ENCODE results near the gene TSC2.
A peak's percentile ranks its signal among the peaks of the same experiment; 100 is the strongest.

The TSC2 gene

GRCh38 chr16:2007081-2007836 is 40.5 kb upstream of the TSC2 start:
- peaks cover 20% of the 10 kb centered on the region for H3K36me3 ChIP-seq (ENCODE audit: insufficient read depth, low read length)
- TF ChIP-seq CTCF (IDR thresholded peaks at IDR 0.05; ENCODE audit: low read length) (no peak), EZH2 (IDR thresholded peaks at IDR 0.05; ENCODE audit: borderline replicate concordance, low read length) (no peak)
- H3K4me2 ChIP-seq (ENCODE audit: low read length) = peak overlapping the region; percentile 74
- H4K20me1 ChIP-seq (ENCODE audit: insufficient read depth, low read length) = no peaks in the 10 kb centered on the region
- H3K4me3 ChIP-seq (ENCODE audit: low read depth, low read length, poor library complexity, severe bottlenecking) = peak overlapping the region; percentile 99
- peak overlapping the region; percentile 95 for H3K9ac ChIP-seq (ENCODE audit: low read length)
- H3K79me2 ChIP-seq (ENCODE audit: insufficient read depth, low read length) = peaks cover 11% of the 10 kb centered on the region
- H3K9me2 ChIP-seq (ENCODE audit: low read depth, low read length) = no peaks in the 10 kb centered on the region
- H3K4me1 ChIP-seq (ENCODE audit: insufficient read depth, low read length, severe bottlenecking) = peaks cover 56% of the 10 kb centered on the region
- H3F3A ChIP-seq (ENCODE audit: insufficient read depth, low read length) = no peaks in the 10 kb centered on the region
- H3K27ac ChIP-seq (ENCODE audit: low read depth, low read length, poor library complexity, severe bottlenecking) = peak overlapping the region; percentile 53
- H3K9me3 ChIP-seq (ENCODE audit: low read length) = no peaks in the 10 kb centered on the region
- H2AFZ ChIP-seq (ENCODE audit: low read length) = no peak overlapping the region
- H3K27me3 ChIP-seq (ENCODE audit: insufficient read depth, low read length) = no peaks in the 10 kb centered on the region

GRCh38 chr16:2008009-2008526 is 39.7 kb upstream of the TSC2 start:
- peak overlapping the region; percentile 53 for H3K27ac ChIP-seq (ENCODE audit: low read depth, low read length, poor library complexity, severe bottlenecking)
- H3K4me3 ChIP-seq (ENCODE audit: low read depth, low read length, poor library complexity, severe bottlenecking) = peak overlapping the region; percentile 99
- H3K4me1 ChIP-seq (ENCODE audit: insufficient read depth, low read length, severe bottlenecking) = peaks cover 56% of the 10 kb centered on the region

GRCh38 chr16:2008631-2009163 is 39.1 kb upstream of the TSC2 start:
- no peaks in the 10 kb centered on the region for H3F3A ChIP-seq (ENCODE audit: insufficient read depth, low read length)
- peak overlapping the region; percentile 95 for H3K9ac ChIP-seq (ENCODE audit: low read length)
- H4K20me1 ChIP-seq (ENCODE audit: insufficient read depth, low read length) = no peaks in the 10 kb centered on the region
- no peak overlapping the region for H2AFZ ChIP-seq (ENCODE audit: low read length)
- peak overlapping the region; percentile 99 for H3K4me3 ChIP-seq (ENCODE audit: low read depth, low read length, poor library complexity, severe bottlenecking)
- H3K27me3 ChIP-seq (ENCODE audit: insufficient read depth, low read length) = no peaks in the 10 kb centered on the region
- peak overlapping the region; percentile 53 for H3K27ac ChIP-seq (ENCODE audit: low read depth, low read length, poor library complexity, severe bottlenecking)
- H3K4me2 ChIP-seq (ENCODE audit: low read length) = peak overlapping the region; percentile 74
- no peaks in the 10 kb centered on the region for H3K9me2 ChIP-seq (ENCODE audit: low read depth, low read length)
- 0 out of 2 replicates have a peak, but pooled peaks cover 6% of the 10 kb centered on the region for H3K36me3 ChIP-seq (ENCODE audit: insufficient read depth, low read length)
- H3K9me3 ChIP-seq (ENCODE audit: low read length) = no peaks in the 10 kb centered on the region
- peaks cover 56% of the 10 kb centered on the region for H3K4me1 ChIP-seq (ENCODE audit: insufficient read depth, low read length, severe bottlenecking)
- no peak for TF ChIP-seq CTCF (IDR thresholded peaks at IDR 0.05; ENCODE audit: low read length)
- TF ChIP-seq EZH2 (IDR thresholded peaks at IDR 0.05; ENCODE audit: borderline replicate concordance, low read length) = no peak
- H3K79me2 ChIP-seq (ENCODE audit: insufficient read depth, low read length) = peaks cover 11% of the 10 kb centered on the region

More at GRCh38 chr16:2008009-2008526, 39.7 kb upstream of the TSC2 start:
- Histone ChIP-seq H3K4me2 (ENCODE audit: low read length) (peak overlapping the region; percentile 74), H3K27me3 (ENCODE audit: insufficient read depth, low read length) (no peaks in the 10 kb centered on the region), H3K79me2 (ENCODE audit: insufficient read depth, low read length) (peaks cover 11% of the 10 kb centered on the region), H3K36me3 (ENCODE audit: insufficient read depth, low read length) (peaks cover 12% of the 10 kb centered on the region), H3K9ac (ENCODE audit: low read length) (peak overlapping the region; percentile 95), H4K20me1 (ENCODE audit: insufficient read depth, low read length) (no peaks in the 10 kb centered on the region), H2AFZ (ENCODE audit: low read length) (no peak overlapping the region), H3F3A (ENCODE audit: insufficient read depth, low read length) (no peaks in the 10 kb centered on the region), H3K9me2 (ENCODE audit: low read depth, low read length) (no peaks in the 10 kb centered on the region), H3K9me3 (ENCODE audit: low read length) (no peaks in the 10 kb centered on the region)
- no peak for TF ChIP-seq EZH2 (IDR thresholded peaks at IDR 0.05; ENCODE audit: borderline replicate concordance, low read length)
- no peak for TF ChIP-seq CTCF (IDR thresholded peaks at IDR 0.05; ENCODE audit: low read length)
